Endothelial cell of umbilical vein (primary cell): ENCODE data around the gene JPH2. TPM values are rescaled to one million over a fixed set of nuclear protein-coding genes. Genes with fewer than 3 reads are reported as not detected.
A peak's percentile ranks its signal among the peaks of the same experiment; 100 is the strongest.

Experiments used
- BruUV-seq: library from RNA; stranded (reverse); fragments of 400-500 nt; replicated peaks from 2 replicates; lab custom pipeline; 2021; lab: Mats Ljungman, UMichigan
- CTCF ChIA-PET: fragments of 300-600, 350-600 bp; sonication (Branson Sonifier 250); formaldehyde crosslinking; loops from one replicate; lab custom pipeline; 2021; ENCODE audit warnings: antibody characterized with exemption, inconsistent platforms; lab: Charles Lee
- POLR2A ChIA-PET: fragments of 300-600, 350-600 bp; sonication (Branson Sonifier 250); formaldehyde crosslinking; loops from one replicate; lab custom pipeline; 2021; ENCODE audit warnings: antibody characterized with exemption, inconsistent platforms; lab: Charles Lee
- DNase-seq: peaks from one replicate; pipeline ENCODE4 v3.0.0-alpha.2; 2011; ENCODE audit warnings: low read depth, low spot score
- FAIRE-seq: peaks from 2 replicates; lab custom pipeline; 2011; peaks lifted over from hg19 to GRCh38; lab: Jason Lieb, UNC
- H2AFZ ChIP-seq: 2 replicates; pipeline ENCODE4 v1.6.0; 2012; ENCODE audit warnings: low read depth, low read length, control low read depth, inconsistent platforms
- H3K27ac ChIP-seq: 2 replicates; pipeline ENCODE4 v1.5.1; 2011; ENCODE audit warnings: low read depth, mild to moderate bottlenecking, control low read depth, low read length, moderate library complexity; ENCODE audit not compliant: insufficient read depth
- H3K27me3 ChIP-seq, 2 experiments: 2 replicates each; pipeline versions ENCODE4 v1.6.0 to v1.6.1; 2011; ENCODE audit warnings: low read length in 2 of 2, mixed read lengths in 1 of 2; ENCODE audit not compliant: control insufficient read depth in 2 of 2, insufficient read depth in 2 of 2
- H3K36me3 ChIP-seq, 2 experiments: 2 replicates in 1 of 2; 3 replicates in 1 of 2; pipeline ENCODE4 v1.5.1; 2011; ENCODE audit warnings: low read length in 2 of 2, mild to moderate bottlenecking in 1 of 2, moderate library complexity in 1 of 2; ENCODE audit not compliant: control insufficient read depth in 2 of 2, insufficient read depth in 2 of 2; ENCODE audit errors: extremely low read depth in 1 of 2
- H3K4me1 ChIP-seq: 3 replicates; pipeline ENCODE4 v1.5.1; 2011; ENCODE audit warnings: mild to moderate bottlenecking, low read length; ENCODE audit not compliant: control insufficient read depth, insufficient read depth; ENCODE audit errors: extremely low read depth
- H3K4me2 ChIP-seq: 2 replicates; pipeline ENCODE4 v1.6.1; 2011; ENCODE audit warnings: low read length, control low read depth, mixed read lengths; ENCODE audit not compliant: insufficient read depth
- H3K4me3 ChIP-seq, 3 experiments: fragments of 200-600 bp in 1 of 3; sonication (generic), shearing (Covaris generic) in 1 of 3; replicated peaks in 1 of 3; 2 replicates each; pipeline ENCODE4 v1.5.1; 2011 to 2016; ENCODE audit warnings: control low read depth in 3 of 3, low read length in 3 of 3, mild to moderate bottlenecking in 2 of 3, inconsistent platforms in 1 of 3, low read depth in 1 of 3, moderate library complexity in 1 of 3; ENCODE audit not compliant: insufficient read depth in 1 of 3
- H3K79me2 ChIP-seq: 2 replicates; pipeline ENCODE4 v1.6.0; 2012; ENCODE audit warnings: low read length, inconsistent platforms; ENCODE audit not compliant: control insufficient read depth, insufficient read depth
- H3K9ac ChIP-seq: replicated peaks from 2 replicates; pipeline ENCODE3; 2011; ENCODE audit warnings: low read length, control low read depth; ENCODE audit not compliant: insufficient read depth; ENCODE audit errors: extremely low read depth
- H3K9me1 ChIP-seq: replicated peaks from 3 replicates; pipeline ENCODE4 v1.6.0; 2011; ENCODE audit warnings: mild to moderate bottlenecking, low read length; ENCODE audit not compliant: control insufficient read depth, insufficient read depth; ENCODE audit errors: extremely low read depth
- H3K9me3 ChIP-seq: replicated peaks from 2 replicates; pipeline ENCODE4 v1.5.1; 2012; ENCODE audit warnings: low read length, inconsistent platforms; ENCODE audit not compliant: control insufficient read depth, insufficient read depth
- H4K20me1 ChIP-seq: replicated peaks from 2 replicates; pipeline ENCODE3; 2011; ENCODE audit warnings: mild to moderate bottlenecking, low read length; ENCODE audit not compliant: control insufficient read depth, insufficient read depth; ENCODE audit errors: extremely low read depth
- EZH2 ChIP-seq: IDR thresholded peaks from 2 replicates; pipeline ENCODE4 v1.6.1; 2012; ENCODE audit warnings: borderline replicate concordance, low read depth, mild to moderate bottlenecking, moderate library complexity, low read length, inconsistent platforms; ENCODE audit not compliant: severe bottlenecking
- POLR2A ChIP-seq: IDR thresholded peaks from 2 replicates; pipeline ENCODE4 v1.6.1; 2012; ENCODE audit warnings: low read depth, mild to moderate bottlenecking, control low read depth, low read length
- dilution Hi-C: fragments of 300-500 bp; cut with MboI; formaldehyde crosslinking; loops from one replicate; pipeline ENCODE4 v1.15.0; 2019; ENCODE audit warnings: low sequenced_read_pairs; ENCODE audit not compliant: extremely low pct_ligation_motif_present
- intact Hi-C: fragments of 100-400 bp; cut with micrococcal nuclease; formaldehyde crosslinking; loops from one replicate; pipeline ENCODE4 v1.10.0; 2022
- polyA plus RNA-seq, 4 experiments: library from polyadenylated mRNA; depleted of rRNA in 3 of 4; stranded (reverse) in 3 of 4; unstranded in 1 of 4; fragments of >200 nt; gene quantifications; 2 replicates each; pipeline versions ENCODE4 v1.2.1 to v1.2.3, GENCODE V29; 2011 to 2012; ENCODE audit warnings: missing spikeins in 1 of 4
- total RNA-seq: library from RNA; stranded (reverse); gene quantifications from 2 replicates; pipeline ENCODE4 v1.2.3, GENCODE V29; 2021
- TF ChIP-seq, protein P1 (sequence below), 2 donors: IDR thresholded peaks; 1 replicate in 1 of 2; 2 replicates in 1 of 2; pipeline ENCODE4 v1.5.1; 2011; ENCODE audit warnings: low read length in 2 of 2, mild to moderate bottlenecking in 2 of 2, moderate library complexity in 2 of 2, control low read depth in 1 of 2, inconsistent platforms in 1 of 2, low read depth in 1 of 2; ENCODE audit not compliant: insufficient read depth in 1 of 2; ENCODE audit errors: extremely low read depth in 1 of 2

The JPH2 gene
- total and polyA plus RNA-seq, 2 donors (not counting 3 experiments of a cell fraction or from before 2014, with no cell fraction given): not detected

DNA sequence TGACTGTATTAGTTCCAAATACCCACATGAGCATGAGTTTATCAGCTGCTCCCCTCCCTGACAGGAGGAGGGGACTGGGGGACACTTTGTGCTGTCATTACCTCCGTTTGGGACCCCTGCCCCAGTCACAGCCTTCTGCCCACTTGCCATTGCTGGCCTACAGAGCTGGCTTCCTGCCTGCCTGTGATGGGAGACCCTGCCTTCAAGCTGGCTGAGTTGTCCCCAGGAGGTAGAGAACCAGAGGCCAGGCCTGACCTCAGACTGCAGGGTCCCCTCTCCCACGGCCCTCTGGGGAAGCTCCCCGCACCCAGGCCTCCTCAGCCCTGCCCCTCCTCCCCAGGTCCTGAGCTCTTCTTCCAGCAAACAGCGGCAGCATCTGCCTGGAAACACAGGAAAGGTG, 105.5 kb downstream of the JPH2 start:
- dilution Hi-C loops: no loop called here
- FAIRE-seq: no peak

DNA sequence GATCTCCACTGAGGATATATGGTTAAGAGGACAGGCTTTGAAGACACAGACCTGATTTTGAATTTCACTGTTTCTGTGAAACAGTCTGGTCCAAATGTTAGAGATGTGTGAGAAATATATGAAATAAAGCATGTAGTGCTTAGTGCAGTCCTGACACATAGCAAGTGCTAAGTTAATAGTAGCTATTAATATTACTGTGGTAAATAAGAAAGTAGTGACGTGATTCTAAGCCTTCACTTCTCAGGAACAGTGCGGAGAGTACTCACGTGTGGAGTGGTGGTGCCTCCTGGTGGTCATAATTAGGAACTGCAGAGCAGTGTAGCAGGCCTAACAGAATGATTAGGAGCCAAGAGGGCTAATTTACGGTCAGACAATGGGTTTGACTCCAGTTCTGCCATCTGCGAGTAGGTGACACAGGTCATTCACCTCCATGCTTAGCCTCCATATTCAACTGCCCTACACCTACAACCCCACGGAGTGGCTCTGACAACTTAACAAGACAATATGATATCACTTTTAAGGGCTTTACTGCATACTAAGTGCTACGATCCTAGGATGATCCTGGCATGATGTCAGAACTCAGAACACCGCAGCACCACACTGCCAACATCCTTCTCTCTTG, 106.2 kb downstream of the JPH2 start:
- Histone ChIP-seq H4K20me1 (no peaks in the 10 kb centered on the region), H3K4me1 (no peaks in the 10 kb centered on the region), H3K36me3 (no peaks in the 10 kb centered on the region), H3K9ac (no peak overlapping the region), H2AFZ (peak overlapping the region; percentile 50), H3K4me3 (no peak overlapping the region), H3K27ac (no peak overlapping the region), H3K9me3 (no peaks in the 10 kb centered on the region), H3K4me2 (no peak overlapping the region), H3K9me1 (no peaks in the 10 kb centered on the region), H3K79me2 (no peaks in the 10 kb centered on the region), H3K27me3 (no peaks in the 10 kb centered on the region)
- intact Hi-C loops (loop anchor here (1.0 kb wide), 8 partner anchors 24 to 631 kb away; no protein-coding TSS in a partner anchor), dilution Hi-C loops (no loop called here)
- CTCF ChIA-PET: interaction anchor here (0.6 to 7.6 kb wide), 51 partner anchors 8 to 634 kb away, joined by 3 to 191 read pairs (median 4); partner anchors contain the start of genes GTSF1L and IFT52
- DNase-seq (peak; percentile 79), FAIRE-seq (peak; percentile 81)
- POLR2A ChIA-PET: no interaction called here
- BruUV-seq: no TSS peak
- no peak for TF ChIP-seq POLR2A
- TF ChIP-seq, protein P1, sequence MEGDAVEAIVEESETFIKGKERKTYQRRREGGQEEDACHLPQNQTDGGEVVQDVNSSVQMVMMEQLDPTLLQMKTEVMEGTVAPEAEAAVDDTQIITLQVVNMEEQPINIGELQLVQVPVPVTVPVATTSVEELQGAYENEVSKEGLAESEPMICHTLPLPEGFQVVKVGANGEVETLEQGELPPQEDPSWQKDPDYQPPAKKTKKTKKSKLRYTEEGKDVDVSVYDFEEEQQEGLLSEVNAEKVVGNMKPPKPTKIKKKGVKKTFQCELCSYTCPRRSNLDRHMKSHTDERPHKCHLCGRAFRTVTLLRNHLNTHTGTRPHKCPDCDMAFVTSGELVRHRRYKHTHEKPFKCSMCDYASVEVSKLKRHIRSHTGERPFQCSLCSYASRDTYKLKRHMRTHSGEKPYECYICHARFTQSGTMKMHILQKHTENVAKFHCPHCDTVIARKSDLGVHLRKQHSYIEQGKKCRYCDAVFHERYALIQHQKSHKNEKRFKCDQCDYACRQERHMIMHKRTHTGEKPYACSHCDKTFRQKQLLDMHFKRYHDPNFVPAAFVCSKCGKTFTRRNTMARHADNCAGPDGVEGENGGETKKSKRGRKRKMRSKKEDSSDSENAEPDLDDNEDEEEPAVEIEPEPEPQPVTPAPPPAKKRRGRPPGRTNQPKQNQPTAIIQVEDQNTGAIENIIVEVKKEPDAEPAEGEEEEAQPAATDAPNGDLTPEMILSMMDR (IDR thresholded peaks at IDR 0.05; ENCODE audit: extremely low read depth in 1 of 2, insufficient read depth in 1 of 2, low read depth in 1 of 2, low read length in 2 of 2): peak; percentile 81 to 98

More for the DNA sequence above, 105.5 kb downstream of the JPH2 start:
- no peaks in the 10 kb centered on the region for H3K79me2 ChIP-seq
- no peak for TF ChIP-seq EZH2
- H3K36me3 ChIP-seq: no peaks in the 10 kb centered on the region
- BruUV-seq: no TSS peak
- no peaks in the 10 kb centered on the region for H3K4me1 ChIP-seq
- POLR2A ChIA-PET: no interaction called here
- H3K4me3 ChIP-seq: no peak overlapping the region
- intact Hi-C loops: no loop called here
- no peaks in the 10 kb centered on the region for H3K9me3 ChIP-seq
- H3K9me1 ChIP-seq: no peaks in the 10 kb centered on the region
- H3K4me2 ChIP-seq: no peak overlapping the region
- peak; percentile 17 for DNase-seq
- H4K20me1 ChIP-seq: no peaks in the 10 kb centered on the region
- CTCF ChIA-PET: interaction anchor here (0.8 to 7.6 kb wide), 9 partner anchors 9 to 545 kb away, joined by 3 to 191 read pairs (median 9); no protein-coding TSS in a partner anchor
- no peak overlapping the region for H2AFZ ChIP-seq
- H3K27ac ChIP-seq: no peak overlapping the region
- no peaks in the 10 kb centered on the region for H3K27me3 ChIP-seq
- H3K9ac ChIP-seq: no peak overlapping the region
